Choroid plexus epithelial cell (primary cell): ENCODE data around the gene AUTS2.
A peak's percentile ranks its signal among the peaks of the same experiment; 100 is the strongest.

ENCODE experiments used
- DNase-seq: peaks from one replicate; pipeline ENCODE4 v3.0.0-alpha.2; 2010; ENCODE audit warnings: low read depth
- H3K4me3 ChIP-seq: 2 replicates; pipeline ENCODE4 v1.5.1; 2011; ENCODE audit warnings: low read depth, mild to moderate bottlenecking, control low read depth, low read length, moderate library complexity
- TF ChIP-seq, protein P1 (sequence below): conservative IDR thresholded peaks from 2 replicates; pipeline ENCODE4 v1.5.1; 2011; ENCODE audit warnings: low read depth, mild to moderate bottlenecking, control low read depth, inconsistent platforms, low read length, moderate library complexity

AUTS2 gene

GRCh38 chr7:69764681-69765080 lies 166.4 kb downstream of the AUTS2 start:
- no peak overlapping the region for H3K4me3 ChIP-seq
- TF ChIP-seq, protein P1, sequence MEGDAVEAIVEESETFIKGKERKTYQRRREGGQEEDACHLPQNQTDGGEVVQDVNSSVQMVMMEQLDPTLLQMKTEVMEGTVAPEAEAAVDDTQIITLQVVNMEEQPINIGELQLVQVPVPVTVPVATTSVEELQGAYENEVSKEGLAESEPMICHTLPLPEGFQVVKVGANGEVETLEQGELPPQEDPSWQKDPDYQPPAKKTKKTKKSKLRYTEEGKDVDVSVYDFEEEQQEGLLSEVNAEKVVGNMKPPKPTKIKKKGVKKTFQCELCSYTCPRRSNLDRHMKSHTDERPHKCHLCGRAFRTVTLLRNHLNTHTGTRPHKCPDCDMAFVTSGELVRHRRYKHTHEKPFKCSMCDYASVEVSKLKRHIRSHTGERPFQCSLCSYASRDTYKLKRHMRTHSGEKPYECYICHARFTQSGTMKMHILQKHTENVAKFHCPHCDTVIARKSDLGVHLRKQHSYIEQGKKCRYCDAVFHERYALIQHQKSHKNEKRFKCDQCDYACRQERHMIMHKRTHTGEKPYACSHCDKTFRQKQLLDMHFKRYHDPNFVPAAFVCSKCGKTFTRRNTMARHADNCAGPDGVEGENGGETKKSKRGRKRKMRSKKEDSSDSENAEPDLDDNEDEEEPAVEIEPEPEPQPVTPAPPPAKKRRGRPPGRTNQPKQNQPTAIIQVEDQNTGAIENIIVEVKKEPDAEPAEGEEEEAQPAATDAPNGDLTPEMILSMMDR: no peak
- no peak for DNase-seq

DNA sequence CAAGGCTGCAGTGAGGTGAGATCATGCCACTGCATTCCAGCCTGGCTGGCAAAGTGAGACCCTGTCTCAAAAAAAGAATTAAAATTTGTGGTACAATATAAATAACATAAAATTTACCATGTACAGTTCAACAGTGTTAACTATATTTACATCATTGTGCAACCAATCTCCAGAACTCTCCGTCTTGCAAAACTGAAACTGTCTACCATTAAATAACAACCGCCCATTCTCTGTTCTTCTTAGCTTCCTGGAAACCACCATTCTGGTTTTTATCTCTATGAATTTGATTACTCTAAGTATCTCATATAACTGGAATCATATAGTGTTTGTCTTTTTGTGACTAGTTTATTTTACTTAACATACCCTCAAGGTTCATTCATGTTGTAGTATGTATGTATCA lies 167.6 kb downstream of the AUTS2 start:
- no peak overlapping the region for H3K4me3 ChIP-seq
- TF ChIP-seq, protein P1: no peak
- DNase-seq: no peak

DNA sequence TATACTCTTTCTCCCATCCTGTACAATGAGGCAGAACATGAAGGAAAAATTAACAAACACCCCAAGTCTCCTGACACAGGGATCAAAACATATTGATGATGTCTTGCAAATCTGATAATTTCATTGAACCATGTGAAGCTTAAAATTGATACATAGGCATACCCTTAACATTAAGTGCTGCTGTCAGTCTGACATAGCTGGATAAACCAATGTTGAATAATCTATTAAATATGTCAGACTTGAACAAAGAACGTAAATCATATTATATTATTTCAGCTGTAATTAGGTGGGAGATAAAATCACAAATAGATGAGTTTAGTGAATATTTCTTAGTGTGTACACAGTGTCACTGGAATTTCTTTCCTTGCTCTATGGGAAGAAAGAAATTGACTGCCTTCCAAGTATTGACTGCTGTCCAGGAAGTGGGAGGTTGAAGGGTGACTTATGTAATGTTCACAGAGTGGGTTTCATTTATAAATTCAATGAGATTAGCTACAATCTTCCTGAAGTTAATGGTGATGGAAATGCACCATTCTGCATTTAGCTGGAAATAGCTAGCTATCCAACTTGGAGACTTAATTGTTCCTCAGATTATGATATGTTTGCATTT lies 170.8 kb downstream of the AUTS2 start:
- TF ChIP-seq, protein P1: no peak
- H3K4me3 ChIP-seq: no peak overlapping the region
- peak; percentile 57 for DNase-seq

GRCh38 chr7:69769826-69770225 lies 171.6 kb downstream of the AUTS2 start:
- DNase-seq: no peak
- no peak overlapping the region for H3K4me3 ChIP-seq
- TF ChIP-seq, protein P1: no peak

- DNase-seq: no peak
- TF ChIP-seq, protein P1: no peak
These were observed 172.3 kb downstream of the AUTS2 start for GRCh38 chr7:69770613-69771012.

DNA sequence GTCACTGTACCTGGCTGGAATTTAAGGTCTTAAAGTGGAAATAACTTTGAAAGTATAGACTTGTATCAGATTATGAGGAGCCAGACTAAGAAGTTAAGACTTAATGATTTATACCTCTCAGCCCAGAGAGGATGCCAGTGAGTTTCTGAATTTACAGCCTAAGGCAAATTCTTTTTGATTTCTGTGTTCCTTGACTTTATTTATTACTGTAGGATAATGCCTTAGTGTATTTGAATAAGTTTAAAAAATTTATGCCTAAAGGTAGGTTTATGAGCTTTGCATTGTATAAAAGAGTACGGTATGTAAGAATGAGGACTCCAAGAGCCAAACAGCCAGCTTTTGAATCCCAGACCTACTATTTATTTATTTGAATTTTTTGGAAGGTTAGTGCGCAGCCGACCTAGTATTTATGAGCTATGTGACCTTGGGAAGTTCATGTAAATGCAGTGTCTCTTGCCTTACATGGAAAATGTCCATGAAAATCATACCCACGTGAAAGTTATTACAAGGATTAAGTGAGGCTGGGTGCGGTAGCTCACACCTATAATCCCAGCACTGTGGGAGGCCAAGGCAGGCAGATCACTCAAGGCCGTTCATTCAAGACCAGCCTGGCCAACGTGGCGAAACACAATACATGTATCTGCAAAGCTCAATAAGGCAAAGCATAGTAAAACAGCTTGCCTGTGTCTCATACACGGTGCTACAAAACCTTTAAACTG lies 174.6 kb downstream of the AUTS2 start:
- TF ChIP-seq, protein P1: no peak
- DNase-seq: no peak
- H3K4me3 ChIP-seq: no peak overlapping the region

More at GRCh38 chr7:69770613-69771012, 172.3 kb downstream of the AUTS2 start:
- no peak overlapping the region for H3K4me3 ChIP-seq
